ENCODE measurements around the gene RBM6. TPM values are rescaled to one million over a fixed set of nuclear protein-coding genes. Genes with fewer than 3 reads are reported as not detected.

Gene RBM6
- total and polyA plus RNA-seq, 7 donors: 21.6 to 42.8 (median 29.8) TPM

- Histone ChIP-seq H3K36me3 (ENCODE audit: insufficient read depth in 1 of 2, low read depth in 1 of 2) (peaks cover 0 to 2% of the 10 kb centered on the region in 2 donors), H3K4me3 (no peak overlapping the region), H3K27ac (no peak overlapping the region), H3K4me1 (peaks cover 32% of the 10 kb centered on the region), H3K27me3 (ENCODE audit: insufficient read depth in 3 of 3, low read length in 2 of 3) (no peaks in the 10 kb centered on the region), H3K9me3 (no peaks in the 10 kb centered on the region)
- DNase-seq (no peak), ATAC-seq (no peak)
- intact Hi-C loops (cut with DNase I): no loop called here
- TF ChIP-seq CTCF (IDR thresholded peaks at IDR 0.05): no peak
- WGBS, 3 donors: 84 to 92% (median 86%) methylated on average over 4 of the region's 4 CpGs
These were observed 13.7 kb upstream of the RBM6 start for GRCh38 chr3:49926117-49926728.

- no peak for DNase-seq
- TF ChIP-seq CTCF (IDR thresholded peaks at IDR 0.05): no peak
- H3K4me3 ChIP-seq: no peak overlapping the region
- 90 to 94% (median 92%) methylated on average over 5 of the region's 5 CpGs for WGBS, 3 donors
- no peaks in the 10 kb centered on the region for H3K9me3 ChIP-seq
- no peak for ATAC-seq
- intact Hi-C loops (cut with DNase I): no loop called here
- peaks cover 32% of the 10 kb centered on the region for H3K4me1 ChIP-seq
- no peaks in the 10 kb centered on the region for H3K36me3 ChIP-seq (ENCODE audit: insufficient read depth in 1 of 2, low read depth in 1 of 2)
- H3K27me3 ChIP-seq (ENCODE audit: insufficient read depth in 3 of 3, low read length in 2 of 3): no peaks in the 10 kb centered on the region
- H3K27ac ChIP-seq: no peak overlapping the region
These were observed 12.2 kb upstream of the RBM6 start for GRCh38 chr3:49927798-49928197.

GRCh38 chr3:49928481-49929017 lies 11.4 kb upstream of the RBM6 start:
- WGBS, 3 donors: 85 to 92% (median 86%) methylated on average over 5 of the region's 5 CpGs
- no peaks in the 10 kb centered on the region for H3K9me3 ChIP-seq

GRCh38 chr3:49929291-49930167 lies 10.4 kb upstream of the RBM6 start, which contains the start of gene MON1A:
Gene MON1A, minus strand, starts transcription at chr3:49929811. Its CDS starts 16,465 bp downstream, at chr3:49913346.
- Histone ChIP-seq H3K27me3 (ENCODE audit: insufficient read depth in 3 of 3, low read length in 2 of 3) (no peaks in the 10 kb centered on the region), H3K4me1 (peaks cover 29% of the 10 kb centered on the region), H3K36me3 (ENCODE audit: insufficient read depth in 1 of 2, low read depth in 1 of 2) (no peaks in the 10 kb centered on the region), H3K9me3 (no peaks in the 10 kb centered on the region), H3K27ac (peak within 1 kb of the TSS; percentile 93), H3K4me3 (peak within 1 kb of the TSS; percentile 84)
- DNase-seq (peak; percentile 98), ATAC-seq (peak; percentile 97 to 99 (median 98))
- WGBS, 3 donors: 1% methylated on average over 47 to 56 of the region's 56 CpGs
- intact Hi-C loops (cut with DNase I): no loop called here
- peak; percentile 24 for TF ChIP-seq CTCF (IDR thresholded peaks at IDR 0.05)

More at GRCh38 chr3:49928481-49929017, 11.4 kb upstream of the RBM6 start:
- Histone ChIP-seq H3K36me3 (ENCODE audit: insufficient read depth in 1 of 2, low read depth in 1 of 2) (no peaks in the 10 kb centered on the region), H3K4me1 (peaks cover 32% of the 10 kb centered on the region), H3K4me3 (peak overlapping the region; percentile 84), H3K27me3 (ENCODE audit: insufficient read depth in 3 of 3, low read length in 2 of 3) (no peaks in the 10 kb centered on the region), H3K27ac (peak overlapping the region; percentile 93)
- ATAC-seq (no peak), DNase-seq (no peak)
- TF ChIP-seq CTCF (IDR thresholded peaks at IDR 0.05): no peak
- intact Hi-C loops (cut with DNase I): no loop called here

All from psoas muscle (tissue), 8 donors.